KMS-11 (cell line): ENCODE data around the gene GINS2.

Experiments used
- H2AFZ ChIP-seq: fragments of 200-600 bp; sonication (generic); 2 replicates; pipeline ENCODE4 v1.6.1; 2016; ENCODE audit warnings: antibody characterized with exemption, mixed run types, low read depth
- H3K27ac ChIP-seq: fragments of 200-600 bp; sonication (generic); 2 replicates; pipeline ENCODE4 v1.6.1; 2016; ENCODE audit warnings: mild to moderate bottlenecking, mixed run types
- H3K27me3 ChIP-seq: fragments of 200-600 bp; sonication (generic); 2 replicates; pipeline ENCODE4 v1.6.1; 2017; ENCODE audit warnings: mild to moderate bottlenecking, low read depth, mixed run types, moderate library complexity; ENCODE audit not compliant: insufficient read depth
- H3K36me3 ChIP-seq: fragments of 200-600 bp; sonication (generic); 2 replicates; pipeline ENCODE4 v1.6.1; 2017; ENCODE audit warnings: mild to moderate bottlenecking, mixed run types; ENCODE audit not compliant: insufficient read depth
- H3K4me1 ChIP-seq: fragments of 200-600 bp; sonication (generic); 2 replicates; pipeline ENCODE4 v1.6.1; 2016; ENCODE audit warnings: mild to moderate bottlenecking, low read depth, mixed run types; ENCODE audit not compliant: poor library complexity, severe bottlenecking
- H3K4me2 ChIP-seq: fragments of 200-600 bp; sonication (generic); 2 replicates; pipeline ENCODE4 v1.7.0; 2016; ENCODE audit warnings: mild to moderate bottlenecking, mixed run types
- H3K4me3 ChIP-seq: fragments of 200-600 bp; sonication (generic); IDR thresholded peaks from 2 replicates; pipeline ENCODE4 v1.6.1; 2017; ENCODE audit warnings: low read depth, low read length, mixed read lengths; ENCODE audit not compliant: insufficient read depth
- H3K79me2 ChIP-seq: fragments of 200-600 bp; sonication (generic); 2 replicates; pipeline ENCODE4 v1.6.1; 2016; ENCODE audit warnings: low read depth, mixed run types; ENCODE audit not compliant: insufficient read depth
- H3K9ac ChIP-seq: fragments of 200-600 bp; sonication (generic); 2 replicates; pipeline ENCODE4 v1.6.1; 2016; ENCODE audit warnings: mild to moderate bottlenecking, mixed run types
- H4K20me1 ChIP-seq: fragments of 200-600 bp; sonication (generic); 2 replicates; pipeline ENCODE4 v1.6.1; 2016; ENCODE audit warnings: mild to moderate bottlenecking, mixed run types; ENCODE audit not compliant: insufficient read depth
- TF ChIP-seq, protein P1 (sequence below): fragments of 200-600 bp; sonication (generic); conservative IDR thresholded peaks from 2 replicates; pipeline ENCODE4 v1.6.1; 2017; ENCODE audit warnings: low read depth, mild to moderate bottlenecking, antibody characterized with exemption, low read length, moderate library complexity, mixed read lengths

GINS2 gene

DNA sequence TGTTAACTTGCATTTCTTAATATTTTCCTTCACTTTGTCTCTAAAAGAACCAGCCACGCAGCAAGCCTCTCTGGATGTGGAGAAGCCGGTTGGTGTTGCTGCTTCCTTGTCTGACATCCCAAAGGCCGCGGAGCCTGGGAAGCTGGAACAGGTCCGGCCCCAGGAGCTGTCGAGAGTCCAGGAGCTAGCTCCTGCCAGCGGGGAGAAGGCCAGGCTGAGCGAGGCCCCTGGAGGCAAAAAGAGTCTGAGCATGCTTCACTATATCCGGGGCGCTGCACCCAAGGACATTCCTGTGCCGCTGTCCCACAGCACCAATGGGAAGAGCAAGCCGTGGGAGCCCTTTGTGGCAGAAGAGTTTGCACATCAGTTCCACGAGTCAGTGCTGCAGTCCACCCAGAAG, 22.8 kb downstream of the GINS2 start:
- Histone ChIP-seq H3K4me3 (no peak overlapping the region), H3K9ac (no peak overlapping the region), H3K27me3 (no peaks in the 10 kb centered on the region), H3K4me2 (no peak overlapping the region), H3K4me1 (no peaks in the 10 kb centered on the region), H2AFZ (no peak overlapping the region), H3K79me2 (no peaks in the 10 kb centered on the region), H4K20me1 (no peaks in the 10 kb centered on the region), H3K27ac (no peak overlapping the region), H3K36me3 (no peaks in the 10 kb centered on the region)
- TF ChIP-seq, protein P1, sequence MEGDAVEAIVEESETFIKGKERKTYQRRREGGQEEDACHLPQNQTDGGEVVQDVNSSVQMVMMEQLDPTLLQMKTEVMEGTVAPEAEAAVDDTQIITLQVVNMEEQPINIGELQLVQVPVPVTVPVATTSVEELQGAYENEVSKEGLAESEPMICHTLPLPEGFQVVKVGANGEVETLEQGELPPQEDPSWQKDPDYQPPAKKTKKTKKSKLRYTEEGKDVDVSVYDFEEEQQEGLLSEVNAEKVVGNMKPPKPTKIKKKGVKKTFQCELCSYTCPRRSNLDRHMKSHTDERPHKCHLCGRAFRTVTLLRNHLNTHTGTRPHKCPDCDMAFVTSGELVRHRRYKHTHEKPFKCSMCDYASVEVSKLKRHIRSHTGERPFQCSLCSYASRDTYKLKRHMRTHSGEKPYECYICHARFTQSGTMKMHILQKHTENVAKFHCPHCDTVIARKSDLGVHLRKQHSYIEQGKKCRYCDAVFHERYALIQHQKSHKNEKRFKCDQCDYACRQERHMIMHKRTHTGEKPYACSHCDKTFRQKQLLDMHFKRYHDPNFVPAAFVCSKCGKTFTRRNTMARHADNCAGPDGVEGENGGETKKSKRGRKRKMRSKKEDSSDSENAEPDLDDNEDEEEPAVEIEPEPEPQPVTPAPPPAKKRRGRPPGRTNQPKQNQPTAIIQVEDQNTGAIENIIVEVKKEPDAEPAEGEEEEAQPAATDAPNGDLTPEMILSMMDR, result no peak

DNA sequence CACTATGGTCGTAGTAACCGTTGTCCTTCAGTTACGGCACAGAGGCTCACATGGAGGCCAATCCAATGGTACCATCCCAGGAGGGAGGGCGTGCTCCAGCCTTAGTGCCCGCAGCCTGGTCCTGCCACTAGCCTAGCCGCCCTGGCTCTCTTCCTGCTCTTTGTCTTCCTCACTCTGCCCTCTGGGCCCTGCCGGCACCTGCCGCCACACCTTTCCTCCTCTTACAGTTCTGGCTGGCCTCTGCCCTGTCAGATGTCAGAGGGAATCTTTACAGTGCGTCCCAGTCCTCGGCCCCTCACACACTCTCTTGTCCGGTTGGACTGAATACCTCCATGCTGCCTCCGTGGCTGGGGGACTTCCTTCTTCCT, 23.4 kb downstream of the GINS2 start:
- no peak overlapping the region for H3K27ac ChIP-seq
- H3K36me3 ChIP-seq, result no peaks in the 10 kb centered on the region
- no peak overlapping the region for H2AFZ ChIP-seq

DNA sequence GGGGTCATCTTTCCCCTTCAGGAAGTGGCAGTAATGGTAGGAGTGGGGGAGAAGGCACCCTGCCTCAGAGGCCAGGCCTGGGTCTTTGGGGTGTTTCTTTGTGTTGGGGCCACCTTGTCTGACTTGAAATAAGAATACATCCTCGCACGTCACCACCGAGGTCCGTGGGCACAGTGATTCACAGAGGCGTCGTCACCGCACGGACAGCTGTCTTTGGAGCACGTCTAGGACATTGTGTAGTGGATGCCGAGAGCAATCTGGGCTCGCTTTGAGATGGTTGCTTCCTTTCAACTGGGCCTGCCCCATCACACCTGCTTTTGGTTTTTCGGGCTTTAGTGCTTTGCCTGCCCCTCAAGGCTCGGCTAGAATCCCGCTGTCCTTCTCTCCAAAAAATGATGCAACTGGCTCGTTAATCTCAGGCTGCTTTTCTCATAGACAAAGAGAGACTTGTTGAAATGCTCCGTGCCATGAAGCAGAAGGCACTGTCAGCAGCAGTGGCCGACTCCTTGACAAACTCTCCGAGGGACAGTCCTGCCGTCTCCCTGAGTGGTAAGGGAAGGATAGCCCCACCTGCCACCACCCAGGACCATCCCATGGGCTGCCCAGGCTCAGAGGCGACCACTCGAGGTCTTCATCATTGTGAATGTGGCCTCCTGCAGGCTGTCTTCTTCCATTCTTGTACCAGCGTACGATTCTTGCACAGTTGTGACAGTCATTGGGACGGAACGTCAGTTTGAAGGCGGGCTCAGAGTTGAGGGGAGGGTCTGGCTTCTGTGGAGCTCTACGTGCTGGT, 24.0 kb downstream of the GINS2 start:
- Histone ChIP-seq H3K79me2 (no peaks in the 10 kb centered on the region), H3K4me1 (no peaks in the 10 kb centered on the region), H3K36me3 (no peaks in the 10 kb centered on the region), H3K9ac (no peak overlapping the region), H4K20me1 (no peaks in the 10 kb centered on the region), H3K4me3 (no peak overlapping the region), H3K27me3 (no peaks in the 10 kb centered on the region), H3K4me2 (no peak overlapping the region), H2AFZ (no peak overlapping the region), H3K27ac (no peak overlapping the region)
- TF ChIP-seq, protein P1, result no peak

More for the DNA sequence above, 23.4 kb downstream of the GINS2 start:
- TF ChIP-seq, protein P1, result no peak
- H3K79me2 ChIP-seq, result no peaks in the 10 kb centered on the region
- no peak overlapping the region for H3K4me2 ChIP-seq
- no peaks in the 10 kb centered on the region for H3K4me1 ChIP-seq
- no peaks in the 10 kb centered on the region for H3K27me3 ChIP-seq
- no peaks in the 10 kb centered on the region for H4K20me1 ChIP-seq
- no peak overlapping the region for H3K4me3 ChIP-seq
- H3K9ac ChIP-seq, result no peak overlapping the region

DNA sequence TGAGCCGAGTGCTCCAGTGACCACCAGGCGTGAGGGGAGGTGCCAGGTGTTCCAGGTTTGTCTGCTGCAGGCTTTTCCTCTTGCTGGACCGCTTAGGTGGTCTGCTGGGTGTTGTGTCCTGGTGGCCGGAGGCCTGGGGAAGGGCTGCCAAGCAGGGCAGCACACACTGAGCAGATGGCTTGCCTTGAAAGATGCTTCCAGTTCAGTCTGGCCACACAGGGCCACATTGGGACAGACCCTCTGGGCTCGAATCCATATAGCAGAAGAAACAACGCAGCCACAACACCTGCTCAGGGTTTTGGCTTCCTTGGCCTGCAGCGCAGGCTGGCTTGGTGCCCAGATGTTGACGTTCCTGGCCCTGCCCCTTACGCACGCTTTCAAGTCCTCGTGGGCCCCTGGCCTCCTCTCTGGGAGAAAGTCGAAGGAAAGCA, 24.8 kb downstream of the GINS2 start:
- no peaks in the 10 kb centered on the region for H3K36me3 ChIP-seq
- H3K4me1 ChIP-seq, result no peaks in the 10 kb centered on the region
- H3K9ac ChIP-seq, result no peak overlapping the region
- TF ChIP-seq, protein P1, result no peak
- H2AFZ ChIP-seq, result no peak overlapping the region
- H3K4me3 ChIP-seq, result no peak overlapping the region
- H3K4me2 ChIP-seq, result no peak overlapping the region
- H4K20me1 ChIP-seq, result no peaks in the 10 kb centered on the region
- H3K79me2 ChIP-seq, result no peaks in the 10 kb centered on the region
- no peaks in the 10 kb centered on the region for H3K27me3 ChIP-seq
- no peak overlapping the region for H3K27ac ChIP-seq
